GM23248 (cell line): ENCODE measurements around the gene RIPOR3.

Experiments
- EZH2 ChIP-seq: fragments of 200-600 bp; sonication (generic); IDR thresholded peaks from 2 replicates; pipeline ENCODE4 v1.6.1; 2018; ENCODE audit warnings: antibody characterized with exemption, mild to moderate bottlenecking; ENCODE audit not compliant: insufficient read depth, poor library complexity, severe bottlenecking
- EZH2phosphoT487 ChIP-seq: fragments of 200-600 bp; sonication (generic); IDR thresholded peaks from 2 replicates; pipeline ENCODE4 v1.6.1; 2018; ENCODE audit warnings: antibody characterized with exemption, moderate library complexity, mild to moderate bottlenecking, low read depth; ENCODE audit not compliant: insufficient read depth

DNA sequence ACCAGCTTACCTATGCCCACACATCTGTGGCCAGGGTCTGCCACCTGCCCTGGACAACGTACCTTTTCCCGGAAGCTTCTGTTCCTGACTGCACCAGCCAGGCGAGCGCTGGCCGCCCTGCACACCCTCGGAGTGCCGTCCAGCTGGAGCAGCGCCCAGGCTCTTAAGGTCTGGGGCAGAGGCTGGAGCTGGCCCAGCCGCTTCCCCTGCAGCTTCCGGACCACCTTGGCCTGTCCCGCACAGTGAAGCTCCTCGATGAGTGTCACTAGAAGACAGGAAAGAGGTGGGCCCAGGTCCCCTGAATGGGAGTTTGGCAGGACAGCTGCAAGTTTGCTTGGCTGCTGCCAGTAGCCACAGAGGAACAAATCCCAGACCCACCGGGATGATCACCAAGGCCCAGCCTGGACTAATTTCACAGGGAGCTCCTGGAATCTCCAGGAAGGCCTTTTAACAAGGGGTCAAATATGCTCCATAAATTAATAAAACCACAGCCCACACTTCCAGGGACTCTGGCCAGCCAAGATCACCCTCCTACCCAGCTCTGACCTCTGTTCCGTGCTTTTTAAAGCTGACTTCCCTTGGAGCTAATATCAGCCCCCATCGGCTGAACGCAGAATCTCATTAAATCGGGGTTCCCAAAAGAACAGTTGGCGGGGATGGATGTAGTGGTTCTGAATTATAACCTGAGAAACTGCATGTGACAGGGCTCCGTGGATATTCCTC lies 98.9 kb downstream of the RIPOR3 start:
- TF ChIP-seq EZH2phosphoT487 (no peak), EZH2 (no peak)
